Activated effector memory CD4-positive, alpha-beta T cell treated with Interleukin-2 at 50 U/mL for 16 hours (primary cell): Measurements from ENCODE around the gene ITGA3.
"Not testable (repeated sequence)": the region's sequence is repeated elsewhere in the genome, so short reads cannot be mapped to it uniquely, and the experiment has no call there.

Experiments used
- DNase-seq: peaks from one replicate; pipeline ENCODE4 v3.0.0-alpha.2; 2020

The ITGA3 gene

GRCh38 chr17:50035945-50036344, 20.0 kb upstream of the ITGA3 start:
- DNase-seq: no peak

- no peak for DNase-seq
These were observed 19.3 kb upstream of the ITGA3 start for GRCh38 chr17:50036455-50037261.

- DNase-seq: no peak
These were observed 18.4 kb upstream of the ITGA3 start for GRCh38 chr17:50037321-50038107.

- DNase-seq: no peak
These were observed 16.9 kb upstream of the ITGA3 start for GRCh38 chr17:50039058-50039457.

- DNase-seq: not testable (repeated sequence)
These were observed 15.4 kb upstream of the ITGA3 start for GRCh38 chr17:50040496-50040895.

- no peak for DNase-seq
These were observed 13.7 kb upstream of the ITGA3 start for GRCh38 chr17:50042211-50042610.

- no peak for DNase-seq
These were observed 12.4 kb upstream of the ITGA3 start for GRCh38 chr17:50043290-50044148.

- DNase-seq: no peak
These were observed 11.4 kb upstream of the ITGA3 start for GRCh38 chr17:50044483-50044882.

- no peak for DNase-seq
These were observed 10.8 kb upstream of the ITGA3 start for GRCh38 chr17:50045154-50045553.

GRCh38 chr17:50046179-50046578, 9.7 kb upstream of the ITGA3 start:
- DNase-seq: no peak

- DNase-seq: no peak
These were observed 9.2 kb upstream of the ITGA3 start for GRCh38 chr17:50046667-50047066.

- DNase-seq: no peak
These were observed 8.8 kb upstream of the ITGA3 start for GRCh38 chr17:50047083-50047482.

GRCh38 chr17:50047488-50048126, 8.3 kb upstream of the ITGA3 start:
- no peak for DNase-seq

- no peak for DNase-seq
These were observed 7.7 kb upstream of the ITGA3 start for GRCh38 chr17:50048146-50048720.

GRCh38 chr17:50048988-50049387, 6.9 kb upstream of the ITGA3 start:
- no peak for DNase-seq

GRCh38 chr17:50049636-50050035, 6.3 kb upstream of the ITGA3 start:
- no peak for DNase-seq

- DNase-seq: no peak
These were observed 5.4 kb upstream of the ITGA3 start for GRCh38 chr17:50050431-50051032.

GRCh38 chr17:50051082-50051576, 4.8 kb upstream of the ITGA3 start:
- peak; percentile 37 for DNase-seq

GRCh38 chr17:50051606-50052005, 4.3 kb upstream of the ITGA3 start:
- no peak for DNase-seq

- DNase-seq: no peak
These were observed 3.6 kb upstream of the ITGA3 start for GRCh38 chr17:50052241-50052796.
